ENCODE results near the gene SNTG2.
A peak's percentile ranks its signal among the peaks of the same experiment; 100 is the strongest.

Gene SNTG2

GRCh38 chr2:1002350-1002749 lies 51.7 kb downstream of the SNTG2 start:
- DNase-seq (ENCODE audit: low read depth) = no peak

DNA sequence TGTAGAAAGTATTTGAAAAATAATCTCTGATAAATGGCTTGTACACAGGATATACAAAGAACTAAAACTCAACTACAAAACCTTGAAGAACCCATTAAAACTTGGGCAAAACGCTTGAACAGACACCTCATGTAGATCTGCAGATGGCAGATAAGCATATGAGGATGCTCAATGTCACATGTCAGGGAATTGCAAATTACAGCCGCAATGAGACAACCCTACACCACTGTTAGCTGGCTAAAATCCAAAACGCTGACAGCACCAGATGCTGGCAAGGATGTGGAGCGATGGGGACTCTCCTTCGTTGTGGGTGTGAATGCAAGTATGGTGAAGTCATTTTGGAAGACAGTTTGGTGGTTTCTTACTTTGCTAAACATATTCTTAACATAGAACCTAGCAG lies 53.7 kb downstream of the SNTG2 start:
- no peak for DNase-seq (ENCODE audit: low read depth)

- no peak for DNase-seq (ENCODE audit: low read depth)
These were observed 59.8 kb downstream of the SNTG2 start for GRCh38 chr2:1010415-1010930.

GRCh38 chr2:1011006-1011405 lies 60.4 kb downstream of the SNTG2 start:
- DNase-seq (ENCODE audit: low read depth) = no peak

DNA sequence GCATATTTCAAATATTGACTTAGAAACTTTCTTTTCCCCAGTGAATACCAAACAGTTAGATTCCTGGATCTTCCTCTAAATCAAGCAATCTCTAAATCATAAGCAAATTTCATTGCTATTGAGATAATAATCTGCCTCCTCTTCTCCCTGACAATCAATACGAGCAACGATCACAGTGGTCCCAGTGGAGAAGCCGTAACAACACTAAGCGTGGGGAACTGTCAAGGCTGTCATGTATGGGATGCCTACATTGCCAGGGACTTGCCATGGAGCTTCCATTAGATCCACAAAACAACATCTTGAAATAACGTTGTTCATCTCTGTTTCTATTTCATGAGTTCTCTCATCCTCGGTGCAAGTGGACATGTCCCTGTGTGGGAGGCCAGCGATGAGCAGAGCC lies 61.3 kb downstream of the SNTG2 start:
- DNase-seq (ENCODE audit: low read depth) = no peak

- DNase-seq (ENCODE audit: low read depth) = no peak
These were observed 64.2 kb downstream of the SNTG2 start for GRCh38 chr2:1014802-1015201.

- DNase-seq (ENCODE audit: low read depth) = no peak
These were observed 65.9 kb downstream of the SNTG2 start for GRCh38 chr2:1016500-1016899.

- no peak for DNase-seq (ENCODE audit: low read depth)
These were observed 67.2 kb downstream of the SNTG2 start for GRCh38 chr2:1017827-1018226.

- DNase-seq (ENCODE audit: low read depth) = no peak
These were observed 69.6 kb downstream of the SNTG2 start for GRCh38 chr2:1020206-1020605.

GRCh38 chr2:1022178-1022577 lies 71.5 kb downstream of the SNTG2 start:
- no peak for DNase-seq (ENCODE audit: low read depth)

DNA sequence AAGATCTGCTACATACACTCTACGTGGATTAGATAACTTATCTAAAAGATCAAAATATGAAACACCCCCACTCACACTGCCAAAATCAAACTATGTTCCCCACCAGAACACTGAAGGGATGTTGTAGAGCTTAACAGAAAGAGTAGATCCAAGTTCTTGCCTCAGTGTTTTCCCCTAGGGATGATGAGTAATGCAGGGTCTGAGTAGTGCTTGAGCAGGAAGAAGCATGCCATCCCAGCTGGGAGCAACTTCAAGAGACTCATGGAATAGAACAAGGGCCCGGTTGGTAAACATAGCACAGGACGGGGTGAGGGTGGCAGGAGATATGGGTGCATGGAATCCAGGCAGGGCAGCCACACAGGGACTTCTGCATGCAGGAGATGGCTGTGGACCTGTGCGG lies 74.3 kb downstream of the SNTG2 start:
- peak; percentile 23 for DNase-seq (ENCODE audit: low read depth)

DNA sequence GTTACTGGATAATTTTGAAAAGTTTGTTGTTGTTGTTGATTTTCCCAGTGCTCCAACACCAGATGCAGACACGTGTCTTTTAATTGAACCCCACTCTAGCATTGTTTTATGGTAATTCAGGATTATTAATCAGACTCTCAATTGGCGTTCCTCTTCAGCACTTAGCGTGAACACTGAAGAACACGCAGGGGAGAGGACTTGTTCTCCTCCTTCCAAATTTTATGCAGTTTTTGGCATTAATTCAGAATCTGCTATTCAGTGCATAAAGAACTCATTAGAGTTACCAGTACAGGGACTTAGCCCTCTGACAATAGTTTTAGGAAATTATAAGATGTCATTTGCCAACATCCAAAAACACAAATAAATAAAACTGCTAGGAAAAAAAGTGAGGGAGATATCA lies 75.5 kb downstream of the SNTG2 start:
- no peak for DNase-seq (ENCODE audit: low read depth)

GRCh38 chr2:1028831-1029230 lies 78.2 kb downstream of the SNTG2 start:
- no peak for DNase-seq (ENCODE audit: low read depth)

GRCh38 chr2:1032030-1032429 lies 81.4 kb downstream of the SNTG2 start:
- DNase-seq (ENCODE audit: low read depth) = no peak

DNA sequence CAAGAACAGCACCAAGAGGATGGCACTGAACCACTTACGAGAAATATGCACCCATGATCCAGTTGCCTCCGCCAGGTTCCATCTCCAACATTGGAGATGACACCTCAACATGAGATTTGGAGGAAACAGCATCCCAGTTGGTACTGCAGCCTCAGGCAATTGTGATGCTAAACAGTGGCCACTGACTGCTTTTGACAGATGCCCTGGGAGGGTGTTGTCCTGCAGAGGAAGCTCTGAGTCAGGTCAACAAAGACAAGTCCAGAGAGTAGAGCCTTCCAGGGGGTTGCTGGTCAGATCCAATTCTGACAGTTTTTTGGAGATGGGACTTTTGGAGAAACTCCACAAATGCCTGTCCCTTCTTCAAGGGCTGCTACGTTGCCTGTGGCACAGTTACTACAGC lies 82.4 kb downstream of the SNTG2 start:
- DNase-seq (ENCODE audit: low read depth) = no peak

- DNase-seq (ENCODE audit: low read depth) = no peak
These were observed 86.4 kb downstream of the SNTG2 start for GRCh38 chr2:1037066-1037465.

GRCh38 chr2:1039549-1039948 lies 88.9 kb downstream of the SNTG2 start:
- DNase-seq (ENCODE audit: low read depth) = no peak

DNA sequence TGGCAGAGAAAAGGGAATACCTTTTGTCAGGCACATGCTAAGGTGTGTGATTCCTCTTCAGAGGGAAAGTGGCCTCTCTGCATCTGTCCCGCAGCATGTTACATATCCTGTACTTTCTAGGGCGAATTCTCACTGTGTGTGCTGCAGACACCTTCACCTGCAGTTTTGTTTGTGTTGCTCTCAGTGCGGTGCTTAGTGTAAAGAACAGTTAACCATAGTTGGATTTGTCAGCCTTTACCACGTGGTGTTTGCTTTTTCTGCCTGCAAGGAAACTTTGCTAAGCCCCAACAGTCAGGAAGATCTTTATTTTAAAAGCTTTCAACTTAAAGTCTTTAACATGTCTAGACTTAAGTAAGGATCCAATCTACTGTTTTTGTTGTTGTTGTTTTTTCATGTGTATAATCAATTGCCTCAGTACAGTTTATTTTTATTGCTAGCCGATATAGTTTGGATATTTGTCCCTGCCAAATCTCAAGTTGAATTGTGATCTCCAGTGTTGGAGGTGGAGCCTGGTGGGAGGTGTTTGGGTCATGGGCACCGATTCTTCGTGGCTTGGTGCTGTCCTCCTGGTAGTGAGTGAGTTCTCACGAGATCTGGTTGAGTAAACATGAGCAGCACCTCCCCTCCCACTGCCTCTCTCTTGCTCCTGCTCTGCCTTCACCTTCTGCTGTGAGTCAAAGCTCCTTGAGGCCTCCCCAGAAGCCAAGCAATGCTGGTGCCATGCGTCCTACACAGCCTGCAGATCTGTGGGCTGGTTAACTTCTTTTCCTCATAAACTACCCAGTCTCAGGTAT lies 90.6 kb downstream of the SNTG2 start:
- DNase-seq (ENCODE audit: low read depth) = no peak

DNA sequence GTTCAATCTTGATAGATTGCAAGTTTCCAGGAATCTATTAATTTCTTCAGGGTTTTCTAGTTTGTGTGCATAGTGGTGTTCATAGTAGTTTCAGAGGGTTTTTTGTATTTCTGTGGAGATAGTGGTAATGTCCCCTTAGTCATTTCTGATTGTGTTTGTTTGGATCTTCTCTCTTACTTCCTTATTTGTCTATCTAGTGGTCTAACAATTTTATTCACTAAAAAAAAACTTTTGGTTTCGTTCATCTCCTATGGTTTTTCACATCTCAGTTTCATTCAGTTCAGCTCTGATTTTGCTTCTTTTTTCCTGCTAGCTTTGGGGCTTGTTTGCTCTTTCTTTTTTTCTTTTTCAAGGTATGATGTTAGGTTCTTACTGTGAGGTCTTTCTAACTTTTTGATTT lies 94.5 kb downstream of the SNTG2 start:
- DNase-seq (ENCODE audit: low read depth) = no peak

GRCh38 chr2:1046067-1046466 lies 95.4 kb downstream of the SNTG2 start:
- no peak for DNase-seq (ENCODE audit: low read depth)

DNA sequence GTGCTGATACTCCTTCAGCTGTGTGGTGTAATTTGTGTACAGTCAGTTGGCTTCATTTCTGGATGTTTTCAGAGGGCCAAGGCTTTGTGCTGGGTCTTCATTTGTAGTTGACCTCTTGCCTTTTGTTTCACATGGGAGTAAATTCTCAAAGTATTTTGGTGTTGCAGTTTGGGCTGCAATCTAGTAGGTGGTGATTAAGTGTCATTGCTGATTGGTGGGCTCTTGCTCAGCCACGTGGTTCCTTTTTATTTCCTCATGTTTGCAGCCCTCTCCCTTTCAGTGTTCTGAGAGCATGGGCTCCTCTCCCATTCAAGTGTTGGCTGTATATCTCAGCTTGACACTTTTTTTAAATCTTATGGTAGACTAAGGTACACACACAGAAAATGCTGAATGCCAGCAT lies 96.8 kb downstream of the SNTG2 start:
- peak; percentile 4 for DNase-seq (ENCODE audit: low read depth)

DNA sequence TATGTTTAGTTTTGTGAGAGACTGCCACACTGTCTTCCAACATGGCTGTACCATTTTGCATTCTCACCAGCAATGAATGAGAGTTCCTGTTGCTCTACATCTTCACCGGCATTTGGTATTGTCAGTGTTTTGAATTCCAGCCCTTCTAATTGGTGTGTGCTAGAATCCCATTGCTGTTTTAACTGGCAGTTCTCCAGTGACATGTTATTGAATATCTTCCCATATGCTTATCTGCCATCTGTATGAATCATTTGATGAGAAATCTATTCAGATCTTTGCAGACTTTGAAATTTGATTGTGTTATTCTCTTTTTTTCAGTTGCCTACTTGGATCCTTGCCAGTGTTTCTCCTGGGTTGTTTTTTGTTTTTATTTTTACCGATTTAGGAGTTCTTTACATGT lies 99.0 kb downstream of the SNTG2 start:
- DNase-seq (ENCODE audit: low read depth) = peak; percentile 9

DNA sequence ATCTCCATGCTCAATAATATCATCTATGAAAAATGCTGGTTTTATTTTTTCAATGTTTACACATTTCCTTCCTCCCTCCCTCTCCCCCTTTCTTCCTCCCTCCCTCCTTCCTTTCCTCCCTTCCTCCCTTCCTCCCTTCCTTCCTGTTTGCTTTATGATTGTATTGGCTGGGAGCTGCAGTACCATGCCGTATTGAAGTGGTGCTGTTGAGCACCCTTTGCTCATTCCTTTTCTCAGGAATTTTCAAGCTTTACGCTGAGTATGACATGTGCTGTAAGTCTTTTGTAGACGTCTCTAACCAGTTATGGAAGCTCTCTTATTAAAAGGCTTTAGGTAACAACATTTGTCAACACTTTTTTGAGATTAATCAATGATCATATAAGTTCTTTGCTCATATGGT lies 100.4 kb downstream of the SNTG2 start:
- DNase-seq (ENCODE audit: low read depth) = no peak

GRCh38 chr2:1052771-1053191 lies 102.1 kb downstream of the SNTG2 start:
- DNase-seq (ENCODE audit: low read depth) = no peak

Measured in fibroblast of the conjunctiva (primary cell).